Cerebellar nuclear complex (tissue), 1 donor: ENCODE data around the gene TRIM7.
"Not testable (repeated sequence)": the region's sequence is repeated elsewhere in the genome, so short reads cannot be mapped to it uniquely, and the experiment has no call there.

Experiments
- DNase-seq, 2 experiments: peaks; one replicate each; lab custom pipeline; 2025; lab: John Stamatoyannopoulos, UW

TRIM7 gene

DNA sequence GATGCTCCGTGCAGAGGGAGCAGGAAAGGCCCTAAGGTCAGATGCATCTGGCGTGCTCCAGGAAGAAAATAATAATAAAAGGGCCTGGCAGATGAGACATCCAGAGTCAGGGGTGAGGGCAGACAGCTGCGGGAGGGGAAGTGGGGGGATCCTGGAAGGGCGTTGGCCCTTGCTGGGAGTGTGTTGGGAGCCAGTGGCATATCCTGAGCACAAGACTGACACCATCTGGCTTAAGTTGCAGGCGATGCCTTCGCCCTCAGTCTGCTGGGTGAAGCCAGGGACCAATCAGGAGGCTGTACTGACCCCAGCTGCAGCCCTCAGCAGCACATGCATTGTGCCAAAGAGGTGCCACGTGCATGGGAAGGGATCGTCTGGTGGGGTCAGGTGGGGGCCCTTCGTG, 53.9 kb downstream of the TRIM7 start:
- no peak for DNase-seq

DNA sequence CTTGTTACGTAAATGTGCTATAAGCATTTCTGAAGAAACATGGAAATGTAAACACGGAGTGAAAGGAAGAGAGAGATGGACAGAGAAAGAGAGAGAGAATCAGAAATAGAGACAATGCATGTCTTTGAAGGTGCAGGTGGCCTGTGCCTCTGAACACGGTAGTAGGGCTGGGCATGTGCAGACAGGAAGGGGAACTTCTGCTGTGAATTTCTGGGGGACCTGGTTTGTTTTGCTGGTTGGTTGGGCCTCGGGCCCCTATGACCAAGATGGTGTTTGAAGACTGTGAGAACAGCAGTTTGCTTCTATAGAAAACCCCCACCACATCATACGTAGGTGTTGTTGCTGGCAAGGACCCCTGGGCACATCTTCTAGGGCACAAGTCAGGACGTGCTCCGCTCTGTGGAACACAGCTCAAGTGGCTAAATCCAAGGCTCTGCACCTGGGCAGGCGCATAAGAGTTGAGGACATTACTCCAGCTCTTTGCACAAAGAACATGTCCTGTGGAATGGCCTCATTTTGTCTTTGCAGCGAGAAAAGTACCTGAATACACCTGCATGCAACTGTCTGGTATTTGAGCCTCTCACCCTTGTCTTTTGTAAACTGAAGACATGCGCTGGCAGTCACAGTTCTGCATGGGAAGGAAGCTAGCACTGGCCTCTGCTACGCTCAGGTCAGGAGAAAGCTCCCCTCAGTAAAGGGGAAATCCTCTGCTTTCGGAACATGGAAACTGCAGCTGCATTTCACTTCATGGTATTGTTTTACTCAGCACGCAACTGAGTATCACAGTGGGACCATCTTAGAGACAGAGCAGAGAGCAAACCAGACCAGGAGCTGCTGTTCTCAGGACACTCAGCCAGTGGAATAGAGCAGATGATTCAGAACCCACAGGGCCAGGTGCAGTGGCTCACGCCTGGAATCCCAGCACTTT, 54.9 kb downstream of the TRIM7 start:
- no peak for DNase-seq

DNA sequence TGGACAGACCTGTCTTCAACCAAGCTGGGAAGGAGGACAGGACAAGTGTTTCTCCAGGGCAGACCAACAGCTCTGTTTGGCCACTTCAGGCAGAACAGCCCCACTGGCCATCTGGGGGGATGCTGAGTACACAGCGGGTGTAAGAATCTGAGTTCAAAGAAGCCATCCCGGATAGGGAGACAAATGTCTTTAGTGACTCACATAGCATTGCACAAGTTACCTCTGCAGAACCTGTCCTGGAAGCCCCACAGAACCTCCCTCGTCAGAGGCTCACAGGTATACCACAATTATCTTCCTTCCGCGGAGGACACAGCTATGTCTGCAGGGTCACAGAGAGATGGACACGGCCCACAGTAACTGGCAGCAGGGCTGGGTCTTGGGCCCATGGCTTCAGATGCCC, 55.6 kb downstream of the TRIM7 start:
- DNase-seq, result no peak

DNA sequence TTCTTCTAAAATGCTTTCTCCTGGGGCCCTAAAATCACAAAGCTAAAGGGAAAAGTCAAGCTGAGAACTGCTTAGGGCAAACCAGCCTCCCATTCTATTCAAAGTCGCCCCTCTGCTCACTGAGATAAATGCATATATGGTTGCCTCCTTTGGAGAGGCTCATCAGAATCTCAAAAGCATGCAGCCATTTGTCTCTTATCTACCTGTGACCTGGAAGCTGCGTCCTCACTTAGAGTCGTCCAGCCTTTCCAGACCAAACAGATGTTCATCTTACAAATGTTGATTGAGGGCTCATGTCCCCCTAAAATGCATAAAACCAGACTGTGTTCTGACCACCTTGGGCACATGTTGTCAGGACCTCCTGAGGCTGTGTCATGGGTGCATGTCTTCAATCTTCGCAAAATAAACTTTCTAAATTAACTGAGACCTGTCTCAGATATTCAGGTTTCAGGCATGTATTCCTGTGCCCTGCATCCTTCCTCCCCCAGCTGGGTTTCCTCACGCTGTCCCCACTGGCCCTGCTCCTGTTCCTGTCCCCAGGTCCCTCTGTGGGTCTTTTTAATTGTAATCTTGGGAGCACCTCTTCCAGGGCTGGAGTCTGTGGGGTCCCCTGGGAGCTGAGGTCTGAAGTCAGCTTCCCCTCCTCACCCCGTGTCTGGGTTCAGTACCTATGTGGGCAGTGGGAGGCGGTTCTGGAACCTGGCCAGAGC, 57.9 kb downstream of the TRIM7 start, which contains the start of gene OR2V2:
OR2V2 (plus strand) TSS at position 660 of the 710 bp plus-strand sequence. CDS start 7,357 bp downstream, outside the sequence.
- not testable (repeated sequence) for DNase-seq

DNA sequence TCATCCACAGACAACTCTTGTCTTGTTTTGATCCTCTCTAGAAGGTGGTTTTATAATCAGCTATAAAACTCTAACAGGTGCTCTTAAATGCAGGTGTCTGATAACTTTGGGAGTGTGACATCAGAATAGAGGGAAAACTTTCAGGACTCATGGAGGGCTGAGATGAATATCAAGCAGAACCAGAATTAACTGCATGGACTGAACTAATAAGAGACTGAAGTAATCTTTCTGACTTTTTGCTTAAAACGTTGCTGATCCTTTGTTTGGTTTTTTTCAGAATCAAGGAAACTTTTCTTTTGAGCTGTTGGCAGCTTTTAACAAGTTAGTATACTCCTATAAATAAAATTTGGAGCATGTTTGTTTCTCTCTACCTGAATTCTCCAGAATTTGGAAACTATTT, 59.9 kb downstream of the TRIM7 start:
- DNase-seq, result no peak
